ENCODE data around the gene ZNF37A.
"Not testable (repeated sequence)": the region's sequence is repeated elsewhere in the genome, so short reads cannot be mapped to it uniquely, and the experiment has no call there.

Gene ZNF37A

DNA sequence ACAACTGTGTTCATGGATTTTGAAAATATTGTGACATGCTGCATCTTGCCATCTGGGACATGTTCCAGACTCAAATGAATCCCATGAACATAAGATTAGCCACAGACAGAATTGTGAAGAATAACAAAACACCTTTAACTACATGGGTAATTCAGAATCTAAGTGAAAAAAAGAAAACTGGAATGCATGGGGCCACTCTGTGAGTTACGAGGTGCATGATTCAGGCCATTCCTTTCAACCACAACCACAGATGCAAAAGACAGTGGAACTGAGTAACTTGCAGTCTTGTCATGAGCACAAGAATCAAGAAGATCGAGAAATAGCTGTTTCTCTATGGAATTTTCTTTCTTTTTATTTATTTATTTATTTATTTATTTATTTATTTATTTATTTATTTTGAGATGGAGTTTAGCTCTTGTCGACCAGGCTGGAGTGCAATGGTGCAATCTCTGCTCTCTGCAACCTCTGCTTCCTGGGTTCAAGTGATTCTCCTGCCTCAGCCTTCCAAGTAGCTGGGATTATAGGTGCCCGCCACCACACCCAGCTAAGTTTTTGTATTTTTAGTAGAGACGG lies 56.8 kb downstream of the ZNF37A start:
- not testable (repeated sequence) for DNase-seq (ENCODE audit: low read depth)

DNA sequence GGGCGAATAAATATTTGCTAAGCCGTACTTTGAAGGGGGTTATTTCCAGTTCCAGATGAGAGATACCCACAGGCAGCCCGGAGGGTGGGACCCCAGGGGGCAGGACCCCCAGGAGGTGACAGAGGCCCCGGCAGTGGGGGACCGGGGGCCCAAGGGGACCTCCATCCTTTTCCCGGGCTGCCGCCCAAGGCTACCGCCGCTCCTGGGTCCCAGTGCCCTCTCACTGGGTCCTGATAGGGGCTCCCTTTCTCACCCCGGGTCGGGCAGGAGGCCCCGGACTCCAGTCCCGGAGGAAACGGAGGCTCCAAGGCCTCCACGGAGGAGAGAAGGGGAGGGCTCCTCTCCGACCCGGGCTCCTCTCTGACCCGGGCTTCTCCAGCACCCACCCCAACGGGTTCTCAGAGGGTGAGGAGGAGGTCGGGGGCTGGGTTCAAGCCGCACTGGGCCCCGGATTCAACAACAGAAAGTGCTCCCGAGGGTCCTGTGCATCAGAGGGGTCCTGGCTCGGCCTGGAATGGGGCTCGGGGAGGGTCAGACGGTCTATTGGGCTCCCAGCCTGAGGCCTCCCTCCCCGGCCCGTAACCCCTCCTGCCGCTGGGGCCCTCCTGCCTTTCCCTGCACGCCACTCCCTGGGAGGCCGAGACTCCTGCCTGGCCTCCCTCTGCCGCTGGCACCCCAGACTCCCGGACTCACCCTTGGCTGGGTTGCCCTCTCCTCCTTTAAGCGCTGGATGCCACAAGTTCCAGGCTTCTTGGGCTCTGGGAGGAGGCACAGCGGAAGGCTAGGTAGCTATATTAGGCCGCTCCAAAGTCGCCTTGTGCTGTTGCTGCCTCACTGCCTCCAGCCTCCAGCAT lies 62.5 kb downstream of the ZNF37A start:
- DNase-seq (ENCODE audit: low read depth), result no peak

DNA sequence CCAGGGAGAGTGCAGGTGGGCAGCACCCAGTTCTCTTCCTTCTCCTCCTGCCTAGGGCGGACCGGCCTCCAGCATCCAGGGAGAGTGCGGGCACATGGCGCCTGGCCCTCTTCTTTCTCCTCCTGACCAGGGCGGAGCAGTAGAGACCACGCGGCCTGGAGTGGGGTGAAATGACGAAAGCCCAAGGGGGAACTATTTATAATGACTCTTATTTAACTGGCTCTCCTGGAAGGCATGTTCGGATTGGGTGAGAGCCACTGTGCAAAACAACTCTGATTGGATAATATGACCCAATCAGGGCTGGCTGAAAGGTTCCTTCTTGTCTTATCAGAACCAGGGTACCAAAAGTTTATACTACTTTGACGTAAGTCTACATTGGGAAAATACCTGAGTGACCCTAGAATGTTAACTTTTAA lies 63.1 kb downstream of the ZNF37A start:
- DNase-seq (ENCODE audit: low read depth), result no peak

DNA sequence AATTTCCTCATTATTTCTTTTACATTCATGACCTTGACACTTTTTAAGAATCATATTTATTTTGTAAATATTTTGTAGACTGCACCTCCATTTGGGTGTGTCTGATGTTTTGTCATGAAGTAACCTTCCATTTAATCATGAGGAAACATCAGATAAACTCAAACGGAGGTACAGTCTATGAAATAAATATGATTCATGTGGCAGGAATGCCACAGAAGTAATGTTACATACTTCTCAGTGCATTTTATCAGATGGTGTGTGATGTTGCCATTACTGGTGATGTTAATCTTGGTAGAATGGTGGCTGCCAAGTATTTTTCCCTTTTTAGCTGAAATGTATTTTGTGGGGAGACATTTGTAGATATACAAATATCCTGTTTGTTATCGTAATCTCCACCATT lies 64.9 kb downstream of the ZNF37A start:
- DNase-seq (ENCODE audit: low read depth), result no peak

DNA sequence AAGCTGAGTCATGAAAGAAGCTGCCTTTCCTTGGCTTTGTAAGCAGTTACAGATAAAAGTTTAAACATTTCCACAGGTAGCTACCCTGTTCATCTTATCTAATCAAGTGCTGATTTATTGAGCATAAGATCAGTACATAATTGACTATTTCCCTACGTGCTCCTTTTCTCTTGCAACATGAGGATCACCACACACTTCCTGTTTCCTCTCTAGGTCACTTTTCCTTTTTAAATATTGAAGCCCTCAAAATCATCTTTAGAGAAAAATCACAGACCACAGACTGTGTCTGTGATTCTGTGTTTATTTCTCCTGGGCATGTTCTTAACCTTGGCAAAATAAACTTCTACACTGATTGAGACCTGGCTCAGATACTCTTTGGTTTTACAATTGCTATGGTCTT lies 69.5 kb downstream of the ZNF37A start:
- DNase-seq (ENCODE audit: low read depth), result no peak

DNA sequence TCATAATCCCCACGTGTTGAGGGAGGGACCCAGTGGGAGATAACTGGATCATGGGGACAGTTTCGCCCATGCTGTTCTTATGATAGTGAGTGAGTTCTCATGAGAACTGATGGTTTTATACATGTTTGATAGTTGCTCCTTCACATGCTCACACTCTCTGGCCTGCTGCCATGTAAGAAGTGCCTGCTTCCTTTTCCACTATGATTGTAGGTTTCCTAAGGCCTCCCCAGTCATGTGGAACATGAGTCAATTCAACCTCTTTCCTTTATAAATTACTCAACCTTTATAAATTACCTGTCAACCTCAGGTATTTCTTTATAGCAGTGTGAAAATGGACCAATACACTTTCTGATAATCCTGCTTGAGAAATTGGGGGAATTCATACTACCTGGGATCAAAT lies 80.2 kb downstream of the ZNF37A start:
- no peak for DNase-seq (ENCODE audit: low read depth)

DNA sequence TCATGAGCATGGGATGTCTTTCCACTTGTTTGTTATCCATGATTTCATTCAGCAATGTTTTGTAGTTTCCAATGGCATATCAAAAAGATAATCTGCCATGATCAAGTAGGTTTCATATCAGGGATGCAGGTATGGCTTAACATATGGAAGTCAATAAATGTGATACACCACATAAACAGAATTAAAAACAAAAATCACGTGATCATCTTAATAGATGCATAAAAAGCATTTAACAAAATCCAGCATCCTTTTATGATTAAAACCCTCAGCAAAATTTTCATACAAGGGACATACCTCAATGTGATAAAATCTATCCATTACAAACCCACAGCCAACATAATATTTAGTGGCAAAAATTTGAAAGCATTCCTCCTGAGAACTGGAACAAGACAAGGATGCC lies 90.3 kb downstream of the ZNF37A start:
- DNase-seq (ENCODE audit: low read depth), result no peak

Data from stimulated activated CD8-positive, alpha-beta memory T cell treated with anti-CD3 and anti-CD28 coated beads, Interleukin-4, amount 100 ng/mL, for 24 hours (primary cell).